ENCODE results near the gene SLC19A2.

SLC19A2 gene

GRCh38 chr1:169488157-169488556 lies 2.4 kb upstream of the SLC19A2 start:
- Histone ChIP-seq H3K4me3 (ENCODE audit: insufficient read depth, low read depth, low read length) (no peak overlapping the region), H3K27ac (ENCODE audit: insufficient read depth, low read depth, low read length, poor library complexity, severe bottlenecking) (no peak overlapping the region)

GRCh38 chr1:169487561-169487960 lies 1.8 kb upstream of the SLC19A2 start:
- H3K4me1 ChIP-seq (ENCODE audit: control insufficient read depth, insufficient read depth, low read length), result peaks cover 16% of the 10 kb centered on the region
- WGBS, 2 experiments, result 86 to 91% methylated on average over 16 of the region's 16 CpGs
- H3K9me3 ChIP-seq (ENCODE audit: control insufficient read depth, low read length), result no peaks in the 10 kb centered on the region
- H3K36me3 ChIP-seq (ENCODE audit: control insufficient read depth, insufficient read depth, low read length), result no peaks in the 10 kb centered on the region
- no peak overlapping the region for H3K4me3 ChIP-seq (ENCODE audit: insufficient read depth, low read depth, low read length)
- no peaks in the 10 kb centered on the region for H3K27me3 ChIP-seq (ENCODE audit: control insufficient read depth, insufficient read depth, low read length, poor library complexity, severe bottlenecking)
- no peak overlapping the region for H3K27ac ChIP-seq (ENCODE audit: insufficient read depth, low read depth, low read length, poor library complexity, severe bottlenecking)

More at GRCh38 chr1:169488157-169488556, 2.4 kb upstream of the SLC19A2 start:
- Histone ChIP-seq H3K27me3 (ENCODE audit: control insufficient read depth, insufficient read depth, low read length, poor library complexity, severe bottlenecking) (no peaks in the 10 kb centered on the region), H3K4me1 (ENCODE audit: control insufficient read depth, insufficient read depth, low read length) (peaks cover 14% of the 10 kb centered on the region), H3K9me3 (ENCODE audit: control insufficient read depth, low read length) (no peaks in the 10 kb centered on the region), H3K36me3 (ENCODE audit: control insufficient read depth, insufficient read depth, low read length) (no peaks in the 10 kb centered on the region)
- WGBS, 2 experiments, result 89 to 91% methylated on average over 4 of the region's 4 CpGs

DNA sequence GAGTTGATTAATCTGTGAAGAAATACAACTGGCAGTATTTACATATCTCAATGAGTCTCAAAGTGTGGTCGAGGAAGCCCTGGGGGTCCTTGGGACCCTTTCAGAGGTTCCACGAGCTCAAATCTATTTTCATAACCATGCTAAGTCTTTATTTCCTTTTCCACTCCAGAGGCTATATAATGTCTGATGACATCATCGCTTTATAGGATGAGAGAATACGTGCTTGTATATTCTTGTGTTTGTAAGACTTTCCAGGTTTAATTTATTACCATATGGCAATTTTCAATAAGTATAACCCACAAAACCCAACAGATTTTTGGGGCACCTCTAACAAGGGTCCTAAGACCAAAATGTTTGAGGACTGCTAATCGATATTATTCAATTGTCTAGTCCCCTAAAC lies 1.4 kb upstream of the SLC19A2 start:
- Histone ChIP-seq H3K27ac (ENCODE audit: insufficient read depth, low read depth, low read length, poor library complexity, severe bottlenecking) (no peak overlapping the region), H3K27me3 (ENCODE audit: control insufficient read depth, insufficient read depth, low read length, poor library complexity, severe bottlenecking) (no peaks in the 10 kb centered on the region), H3K4me3 (ENCODE audit: insufficient read depth, low read depth, low read length) (no peak overlapping the region), H3K4me1 (ENCODE audit: control insufficient read depth, insufficient read depth, low read length) (peaks cover 16% of the 10 kb centered on the region), H3K36me3 (ENCODE audit: control insufficient read depth, insufficient read depth, low read length) (no peaks in the 10 kb centered on the region), H3K9me3 (ENCODE audit: control insufficient read depth, low read length) (no peaks in the 10 kb centered on the region)
- 84 to 91% methylated on average over 3 of the region's 5 CpGs for WGBS, 2 experiments

GRCh38 chr1:169486281-169487051 lies 722 bp upstream of the SLC19A2 start:
- H3K36me3 ChIP-seq (ENCODE audit: control insufficient read depth, insufficient read depth, low read length), result no peaks in the 10 kb centered on the region
- H3K27me3 ChIP-seq (ENCODE audit: control insufficient read depth, insufficient read depth, low read length, poor library complexity, severe bottlenecking), result no peaks in the 10 kb centered on the region
- H3K9me3 ChIP-seq (ENCODE audit: control insufficient read depth, low read length), result no peaks in the 10 kb centered on the region
- 17 to 21% methylated on average over 14 of the region's 14 CpGs for WGBS, 2 experiments
- peak overlapping the region; percentile 77 for H3K27ac ChIP-seq (ENCODE audit: insufficient read depth, low read depth, low read length, poor library complexity, severe bottlenecking)
- H3K4me1 ChIP-seq (ENCODE audit: control insufficient read depth, insufficient read depth, low read length), result peaks cover 16% of the 10 kb centered on the region
- peak overlapping the region; percentile 94 for H3K4me3 ChIP-seq (ENCODE audit: insufficient read depth, low read depth, low read length)

DNA sequence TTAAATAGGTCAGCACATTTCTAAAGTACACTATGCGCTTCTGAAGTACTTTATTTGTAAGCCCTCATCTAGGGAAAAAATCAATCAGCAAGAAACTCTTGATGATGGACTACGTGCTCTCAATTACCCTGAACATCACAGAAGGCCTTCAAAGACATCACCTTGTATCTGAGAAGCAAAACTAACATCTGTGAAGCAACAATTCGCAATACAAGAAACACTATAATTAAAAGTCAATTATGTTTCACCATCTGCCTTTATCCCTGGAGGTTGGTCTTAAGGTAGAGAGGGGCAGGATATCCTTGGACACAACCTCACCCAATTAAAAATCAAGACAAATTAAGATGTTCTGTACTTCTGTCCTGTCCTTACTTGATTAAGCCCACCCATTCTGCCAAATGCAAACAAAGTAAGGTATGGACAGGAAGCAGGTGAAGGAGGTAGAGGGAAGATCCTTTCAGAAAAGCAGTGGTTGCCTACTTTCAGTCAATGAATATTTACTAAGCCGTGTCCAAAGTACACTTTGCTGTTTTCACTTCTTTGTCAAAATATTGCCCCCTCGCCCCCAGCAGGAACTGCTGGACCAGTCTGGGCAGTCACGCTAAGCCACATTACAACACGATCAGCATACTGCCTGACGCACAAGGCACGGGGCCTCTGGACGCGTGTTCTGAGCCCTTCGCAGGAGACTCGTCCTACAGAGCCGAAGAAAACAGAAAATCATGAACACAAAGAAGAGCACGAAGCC lies 887 bp downstream of the SLC19A2 start:
- WGBS, 2 experiments, result 14 to 18% methylated on average over 15 of the region's 15 CpGs
- Histone ChIP-seq H3K9me3 (ENCODE audit: control insufficient read depth, low read length) (no peaks in the 10 kb centered on the region), H3K4me3 (ENCODE audit: insufficient read depth, low read depth, low read length) (peak overlapping the region; percentile 94), H3K4me1 (ENCODE audit: control insufficient read depth, insufficient read depth, low read length) (peaks cover 16% of the 10 kb centered on the region), H3K27me3 (ENCODE audit: control insufficient read depth, insufficient read depth, low read length, poor library complexity, severe bottlenecking) (no peaks in the 10 kb centered on the region), H3K36me3 (ENCODE audit: control insufficient read depth, insufficient read depth, low read length) (no peaks in the 10 kb centered on the region), H3K27ac (ENCODE audit: insufficient read depth, low read depth, low read length, poor library complexity, severe bottlenecking) (peak overlapping the region; percentile 76)

- Histone ChIP-seq H3K27ac (ENCODE audit: insufficient read depth, low read depth, low read length, poor library complexity, severe bottlenecking) (no peak overlapping the region), H3K9me3 (ENCODE audit: control insufficient read depth, low read length) (no peaks in the 10 kb centered on the region), H3K4me1 (ENCODE audit: control insufficient read depth, insufficient read depth, low read length) (peaks cover 23% of the 10 kb centered on the region), H3K36me3 (ENCODE audit: control insufficient read depth, insufficient read depth, low read length) (no peaks in the 10 kb centered on the region), H3K27me3 (ENCODE audit: control insufficient read depth, insufficient read depth, low read length, poor library complexity, severe bottlenecking) (no peaks in the 10 kb centered on the region), H3K4me3 (ENCODE audit: insufficient read depth, low read depth, low read length) (peak overlapping the region; percentile 13)
- WGBS, 2 experiments, result 87 to 90% methylated on average over 4 of the region's 4 CpGs
These were observed 1.6 kb downstream of the SLC19A2 start for GRCh38 chr1:169484101-169484500.

DNA sequence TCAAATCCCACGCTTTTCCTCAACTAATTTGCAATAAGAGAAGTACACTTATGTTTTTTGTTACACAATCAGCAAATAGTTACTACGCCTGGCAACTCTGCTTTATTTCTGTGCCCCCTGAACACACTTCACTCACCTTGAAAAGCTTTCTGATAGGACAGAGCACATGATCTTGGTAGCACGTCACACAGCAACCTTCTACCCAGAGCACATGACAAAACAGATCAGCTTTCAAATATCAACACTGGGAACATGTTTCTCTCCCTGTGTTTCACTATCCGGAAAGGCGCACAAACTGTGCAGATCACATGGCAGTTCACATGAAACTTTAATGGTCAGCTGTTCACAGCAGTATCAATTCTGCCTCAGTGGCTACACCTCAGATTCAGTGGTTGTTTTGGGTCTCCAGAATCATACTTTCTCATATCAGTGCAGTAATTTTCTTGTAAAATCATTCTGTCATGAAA lies 2.2 kb downstream of the SLC19A2 start:
- H3K4me3 ChIP-seq (ENCODE audit: insufficient read depth, low read depth, low read length), result peak overlapping the region; percentile 13
- WGBS, 2 experiments, result 83 to 84% methylated on average over 5 of the region's 5 CpGs
- no peaks in the 10 kb centered on the region for H3K36me3 ChIP-seq (ENCODE audit: control insufficient read depth, insufficient read depth, low read length)
- no peak overlapping the region for H3K27ac ChIP-seq (ENCODE audit: insufficient read depth, low read depth, low read length, poor library complexity, severe bottlenecking)
- H3K27me3 ChIP-seq (ENCODE audit: control insufficient read depth, insufficient read depth, low read length, poor library complexity, severe bottlenecking), result no peaks in the 10 kb centered on the region
- no peaks in the 10 kb centered on the region for H3K9me3 ChIP-seq (ENCODE audit: control insufficient read depth, low read length)
- peaks cover 23% of the 10 kb centered on the region for H3K4me1 ChIP-seq (ENCODE audit: control insufficient read depth, insufficient read depth, low read length)

GRCh38 chr1:169479363-169480066 lies 6.2 kb downstream of the SLC19A2 start:
- no peaks in the 10 kb centered on the region for H3K9me3 ChIP-seq (ENCODE audit: control insufficient read depth, low read length)
- WGBS, 2 experiments, result 63 to 100% methylated on average over 1 of the region's 1 CpG
- H3K27ac ChIP-seq (ENCODE audit: insufficient read depth, low read depth, low read length, poor library complexity, severe bottlenecking), result no peak overlapping the region
- H3K4me1 ChIP-seq (ENCODE audit: control insufficient read depth, insufficient read depth, low read length), result peaks cover 26% of the 10 kb centered on the region
- no peak overlapping the region for H3K4me3 ChIP-seq (ENCODE audit: insufficient read depth, low read depth, low read length)
- H3K36me3 ChIP-seq (ENCODE audit: control insufficient read depth, insufficient read depth, low read length), result no peaks in the 10 kb centered on the region
- H3K27me3 ChIP-seq (ENCODE audit: control insufficient read depth, insufficient read depth, low read length, poor library complexity, severe bottlenecking), result no peaks in the 10 kb centered on the region

DNA sequence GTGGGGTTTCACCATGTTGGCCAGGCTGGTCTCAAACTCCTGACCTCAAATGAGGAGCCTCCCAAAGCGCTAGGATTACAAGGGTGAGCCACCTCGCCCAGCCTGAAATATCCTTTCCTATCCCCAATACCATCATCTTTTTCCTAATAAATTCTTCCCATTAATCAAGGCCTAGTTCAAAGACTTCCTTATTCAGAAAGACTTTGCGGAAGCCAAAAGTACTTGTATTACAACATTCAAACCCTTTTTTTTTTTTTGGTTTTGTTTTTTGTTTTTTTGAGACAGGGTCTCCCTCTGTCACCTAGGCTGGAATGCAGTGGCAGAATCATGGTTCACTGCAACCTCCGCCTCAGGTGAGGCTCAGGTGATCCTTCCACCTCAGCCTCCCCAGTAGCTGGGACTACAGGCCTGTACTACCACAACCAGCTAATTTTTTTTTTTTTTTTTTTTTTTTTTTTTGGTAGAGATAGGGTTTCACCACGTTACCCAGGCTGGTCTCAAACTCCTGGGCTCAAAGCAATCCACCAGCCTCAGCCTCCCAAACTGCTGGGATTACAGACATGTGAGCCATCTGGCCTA lies 7.6 kb downstream of the SLC19A2 start:
- Histone ChIP-seq H3K4me3 (ENCODE audit: insufficient read depth, low read depth, low read length) (no peak overlapping the region), H3K36me3 (ENCODE audit: control insufficient read depth, insufficient read depth, low read length) (no peaks in the 10 kb centered on the region), H3K27ac (ENCODE audit: insufficient read depth, low read depth, low read length, poor library complexity, severe bottlenecking) (no peak overlapping the region), H3K4me1 (ENCODE audit: control insufficient read depth, insufficient read depth, low read length) (peaks cover 13% of the 10 kb centered on the region), H3K27me3 (ENCODE audit: control insufficient read depth, insufficient read depth, low read length, poor library complexity, severe bottlenecking) (no peaks in the 10 kb centered on the region), H3K9me3 (ENCODE audit: control insufficient read depth, low read length) (no peaks in the 10 kb centered on the region)
- 86 to 95% methylated on average over 5 of the region's 5 CpGs for WGBS, 2 experiments

Data from ectodermal cell (in vitro differentiated cells).